ENCODE data around the gene SMOC1. TPM values are rescaled to one million over a fixed set of nuclear protein-coding genes. Genes with fewer than 3 reads are reported as not detected.
A peak's percentile ranks its signal among the peaks of the same experiment; 100 is the strongest.

The SMOC1 gene
- polyA plus RNA-seq, 1 experiment: not detected

GRCh38 chr14:70043001-70043400 is 163.8 kb downstream of the SMOC1 start:
- ChIA-PET CTCF (no interaction called here), POLR2A (no interaction called here)
- no peak for DNase-seq (ENCODE audit: low read depth)
- Histone ChIP-seq H3K27me3 (ENCODE audit: control insufficient read depth, insufficient read depth, low read length) (no peaks in the 10 kb centered on the region), H3K4me3 (ENCODE audit: low read depth, low read length) (no peak overlapping the region), H3K36me3 (ENCODE audit: control insufficient read depth, insufficient read depth, low read length) (no peaks in the 10 kb centered on the region)
- TF ChIP-seq, protein P1, sequence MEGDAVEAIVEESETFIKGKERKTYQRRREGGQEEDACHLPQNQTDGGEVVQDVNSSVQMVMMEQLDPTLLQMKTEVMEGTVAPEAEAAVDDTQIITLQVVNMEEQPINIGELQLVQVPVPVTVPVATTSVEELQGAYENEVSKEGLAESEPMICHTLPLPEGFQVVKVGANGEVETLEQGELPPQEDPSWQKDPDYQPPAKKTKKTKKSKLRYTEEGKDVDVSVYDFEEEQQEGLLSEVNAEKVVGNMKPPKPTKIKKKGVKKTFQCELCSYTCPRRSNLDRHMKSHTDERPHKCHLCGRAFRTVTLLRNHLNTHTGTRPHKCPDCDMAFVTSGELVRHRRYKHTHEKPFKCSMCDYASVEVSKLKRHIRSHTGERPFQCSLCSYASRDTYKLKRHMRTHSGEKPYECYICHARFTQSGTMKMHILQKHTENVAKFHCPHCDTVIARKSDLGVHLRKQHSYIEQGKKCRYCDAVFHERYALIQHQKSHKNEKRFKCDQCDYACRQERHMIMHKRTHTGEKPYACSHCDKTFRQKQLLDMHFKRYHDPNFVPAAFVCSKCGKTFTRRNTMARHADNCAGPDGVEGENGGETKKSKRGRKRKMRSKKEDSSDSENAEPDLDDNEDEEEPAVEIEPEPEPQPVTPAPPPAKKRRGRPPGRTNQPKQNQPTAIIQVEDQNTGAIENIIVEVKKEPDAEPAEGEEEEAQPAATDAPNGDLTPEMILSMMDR (IDR thresholded peaks at IDR 0.05; ENCODE audit: insufficient read depth, low read depth, low read length): no peak

DNA sequence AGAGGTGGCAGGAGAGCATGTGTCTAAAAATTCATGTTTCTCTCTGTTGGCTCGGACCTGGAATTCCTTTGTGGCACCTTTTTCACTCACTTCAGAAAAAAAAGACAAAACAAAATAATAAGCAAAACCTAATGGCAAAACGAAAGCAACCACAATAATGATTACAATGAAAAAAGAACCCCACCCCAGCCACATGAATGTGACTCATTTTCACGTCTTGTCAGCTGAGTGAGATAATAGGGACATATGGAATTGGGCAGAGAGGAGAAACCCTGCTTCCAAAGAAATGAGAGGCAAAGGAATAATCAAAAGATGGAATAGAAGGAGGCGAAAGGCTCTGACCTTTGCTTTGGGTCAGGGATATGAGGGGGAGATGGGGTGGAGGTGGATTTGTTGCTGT is 166.1 kb downstream of the SMOC1 start:
- ChIA-PET POLR2A (no interaction called here), CTCF (interaction anchor here (1.2 to 2.1 kb wide), 4 partner anchors 9 to 17 kb away, joined by 3 to 10 read pairs (median 3); no protein-coding TSS in a partner anchor)
- TF ChIP-seq, protein P1 (IDR thresholded peaks at IDR 0.05; ENCODE audit: insufficient read depth, low read depth, low read length): no peak
- no peak overlapping the region for H3K4me3 ChIP-seq (ENCODE audit: low read depth, low read length)
- H3K36me3 ChIP-seq (ENCODE audit: control insufficient read depth, insufficient read depth, low read length): no peaks in the 10 kb centered on the region
- no peak for DNase-seq (ENCODE audit: low read depth)
- no peaks in the 10 kb centered on the region for H3K27me3 ChIP-seq (ENCODE audit: control insufficient read depth, insufficient read depth, low read length)

- ChIA-PET POLR2A (no interaction called here), CTCF (interaction anchor here (0.6 to 2.1 kb wide), 4 partner anchors 9 to 24 kb away, joined by 3 to 10 read pairs (median 3); no protein-coding TSS in a partner anchor)
- DNase-seq (ENCODE audit: low read depth): no peak
- no peaks in the 10 kb centered on the region for H3K36me3 ChIP-seq (ENCODE audit: control insufficient read depth, insufficient read depth, low read length)
- no peak overlapping the region for H3K4me3 ChIP-seq (ENCODE audit: low read depth, low read length)
- TF ChIP-seq, protein P1 (IDR thresholded peaks at IDR 0.05; ENCODE audit: insufficient read depth, low read depth, low read length): peak; percentile 59
- H3K27me3 ChIP-seq (ENCODE audit: control insufficient read depth, insufficient read depth, low read length): no peaks in the 10 kb centered on the region
These were observed 166.8 kb downstream of the SMOC1 start for GRCh38 chr14:70045844-70046535.

- TF ChIP-seq, protein P1 (IDR thresholded peaks at IDR 0.05; ENCODE audit: insufficient read depth, low read depth, low read length): no peak
- H3K4me3 ChIP-seq (ENCODE audit: low read depth, low read length): no peak overlapping the region
- ChIA-PET POLR2A (no interaction called here), CTCF (interaction anchor here (0.9 to 1.1 kb wide), 2 partner anchors 20 to 39 kb away, joined by 3 read pairs; no protein-coding TSS in a partner anchor)
- no peaks in the 10 kb centered on the region for H3K36me3 ChIP-seq (ENCODE audit: control insufficient read depth, insufficient read depth, low read length)
- no peaks in the 10 kb centered on the region for H3K27me3 ChIP-seq (ENCODE audit: control insufficient read depth, insufficient read depth, low read length)
- no peak for DNase-seq (ENCODE audit: low read depth)
These were observed 168.5 kb downstream of the SMOC1 start for GRCh38 chr14:70047598-70048312.

DNA sequence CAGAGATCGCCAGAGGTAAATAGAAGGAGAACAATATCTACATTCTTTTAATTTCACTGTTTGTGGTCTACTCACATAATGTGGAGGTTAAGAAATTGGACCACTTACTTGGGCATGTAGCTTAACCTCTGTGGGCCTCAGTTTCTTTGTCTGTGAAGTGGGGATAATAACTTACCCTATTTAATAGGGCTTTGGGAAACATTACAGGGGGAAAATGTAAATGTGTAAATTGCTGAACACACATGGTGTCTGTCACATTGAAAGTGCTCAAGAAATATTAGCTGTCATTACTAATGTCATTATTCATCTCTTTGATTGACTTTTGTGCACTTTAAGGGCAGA is 169.1 kb downstream of the SMOC1 start:
- CTCF ChIA-PET: interaction anchor here (0.9 to 1.1 kb wide), 2 partner anchors 20 to 39 kb away, joined by 3 read pairs; no protein-coding TSS in a partner anchor
- H3K36me3 ChIP-seq (ENCODE audit: control insufficient read depth, insufficient read depth, low read length): no peaks in the 10 kb centered on the region
- POLR2A ChIA-PET: no interaction called here
- TF ChIP-seq, protein P1 (IDR thresholded peaks at IDR 0.05; ENCODE audit: insufficient read depth, low read depth, low read length): no peak
- H3K4me3 ChIP-seq (ENCODE audit: low read depth, low read length): no peak overlapping the region
- no peaks in the 10 kb centered on the region for H3K27me3 ChIP-seq (ENCODE audit: control insufficient read depth, insufficient read depth, low read length)
- DNase-seq (ENCODE audit: low read depth): no peak
